Trophoblast cell (in vitro differentiated cells and primary cell): ENCODE results near the gene CEMIP.

Source experiments
- DNase-seq, 2 donors: peaks; one replicate each; pipeline ENCODE4 v3.0.0-alpha.2; 2016
- H2AFZ ChIP-seq: 2 replicates; pipeline ENCODE4 v1.6.1; 2013; ENCODE audit warnings: low read length, moderate library complexity, mild to moderate bottlenecking; ENCODE audit not compliant: insufficient read depth, poor library complexity
- H2AK5ac ChIP-seq: 2 replicates; pipeline ENCODE4 v1.6.1; 2013; ENCODE audit warnings: mild to moderate bottlenecking, low read length
- H2BK120ac ChIP-seq: 2 replicates; pipeline ENCODE4 v1.6.1; 2013; ENCODE audit warnings: low read length, mild to moderate bottlenecking, moderate library complexity; ENCODE audit not compliant: insufficient read depth, poor library complexity
- H2BK12ac ChIP-seq: 2 replicates; pipeline ENCODE4 v1.6.1; 2013; ENCODE audit warnings: mild to moderate bottlenecking, low read length, moderate library complexity
- H2BK5ac ChIP-seq: 2 replicates; pipeline ENCODE4 v1.6.1; 2013; ENCODE audit warnings: low read length, low read depth, moderate library complexity, mild to moderate bottlenecking; ENCODE audit not compliant: poor library complexity
- H3K14ac ChIP-seq: 2 replicates; pipeline ENCODE4 v1.6.1; 2013; ENCODE audit warnings: mild to moderate bottlenecking, low read length
- H3K18ac ChIP-seq: 2 replicates; pipeline ENCODE4 v1.6.1; 2013; ENCODE audit warnings: mild to moderate bottlenecking, low read length
- H3K23ac ChIP-seq: 2 replicates; pipeline ENCODE4 v1.6.1; 2013; ENCODE audit warnings: low read length
- H3K27ac ChIP-seq: 2 replicates; pipeline ENCODE4 v1.5.1; 2013; ENCODE audit warnings: low read depth, mild to moderate bottlenecking, inconsistent platforms, low read length, moderate library complexity
- H3K27me3 ChIP-seq: 2 replicates; pipeline ENCODE4 v1.6.1; 2013; ENCODE audit warnings: inconsistent platforms, mild to moderate bottlenecking, low read length, moderate library complexity; ENCODE audit not compliant: insufficient read depth
- H3K36me3 ChIP-seq, 2 experiments: 1 replicate in 1 of 2; 2 replicates in 1 of 2; pipeline ENCODE4 v1.6.1; 2013; ENCODE audit warnings: low read length in 2 of 2, mild to moderate bottlenecking in 2 of 2, moderate library complexity in 1 of 2; ENCODE audit not compliant: insufficient read depth in 2 of 2, control insufficient read depth in 1 of 2
- H3K4ac ChIP-seq: 2 replicates; pipeline ENCODE4 v1.6.1; 2013; ENCODE audit warnings: low read depth, mild to moderate bottlenecking, low read length, moderate library complexity
- H3K4me1 ChIP-seq, 2 experiments: 1 replicate in 1 of 2; 2 replicates in 1 of 2; pipeline ENCODE4 v1.6.1; 2013; ENCODE audit warnings: low read length in 2 of 2, mild to moderate bottlenecking in 2 of 2, moderate library complexity in 1 of 2; ENCODE audit not compliant: insufficient read depth in 2 of 2, control insufficient read depth in 1 of 2
- H3K4me2 ChIP-seq: 2 replicates; pipeline ENCODE4 v1.6.1; 2013; ENCODE audit warnings: inconsistent platforms, mild to moderate bottlenecking, low read length, moderate library complexity
- H3K4me3 ChIP-seq: 2 replicates; pipeline ENCODE4 v1.5.1; 2013; ENCODE audit warnings: mild to moderate bottlenecking, low read depth, low read length, inconsistent platforms
- H3K79me1 ChIP-seq: one replicate; pipeline ENCODE4 v1.6.1; 2013; ENCODE audit warnings: low read length
- H3K79me2 ChIP-seq: 2 replicates; pipeline ENCODE4 v1.6.1; 2013; ENCODE audit warnings: low read length, mild to moderate bottlenecking; ENCODE audit not compliant: control insufficient read depth, insufficient read depth, poor library complexity
- H3K9ac ChIP-seq: 2 replicates; pipeline ENCODE4 v1.6.1; 2013; ENCODE audit warnings: mild to moderate bottlenecking, low read length
- H3K9me3 ChIP-seq: 2 replicates; pipeline ENCODE4 v1.6.1; 2013; ENCODE audit warnings: low read depth, mild to moderate bottlenecking, control low read depth, inconsistent platforms, low read length; ENCODE audit not compliant: insufficient read depth
- H4K12ac ChIP-seq: 2 replicates; pipeline ENCODE4 v1.6.1; 2013; ENCODE audit warnings: low read depth, mild to moderate bottlenecking, low read length, moderate library complexity
- H4K8ac ChIP-seq: 2 replicates; pipeline ENCODE4 v1.6.1; 2013; ENCODE audit warnings: low read depth, mild to moderate bottlenecking, low read length, moderate library complexity
- H4K91ac ChIP-seq: one replicate; pipeline ENCODE4 v1.6.1; 2013; ENCODE audit warnings: low read depth, mild to moderate bottlenecking, low read length, moderate library complexity
- WGBS: extraction: QIAGEN DNeasy Blood & Tissue Kit; methylation state at CpG from one replicate; pipeline ENCODE4 v1.1.7; 2013; ENCODE audit warnings: missing lambda C conversion rate; ENCODE audit not compliant: insufficient read length, insufficient coverage; ENCODE audit errors: extremely low coverage; 5-methylcytosine and 5-hydroxymethylcytosine counted together

Gene CEMIP

GRCh38 chr15:80945605-80946004 is 166.4 kb downstream of the CEMIP start:
- no CpG with 5 or more reads among the region's 5 CpGs for WGBS

GRCh38 chr15:80946576-80946975 is 167.4 kb downstream of the CEMIP start:
- Histone ChIP-seq H4K8ac (no peak overlapping the region), H2BK5ac (no peak overlapping the region), H3K4me1 (peaks cover 6 to 11% of the 10 kb centered on the region in 2 experiments), H3K36me3 (peaks cover 38 to 57% of the 10 kb centered on the region in 2 experiments), H3K79me2 (no peaks in the 10 kb centered on the region), H3K27me3 (no peaks in the 10 kb centered on the region), H2BK12ac (no peak overlapping the region), H3K4ac (no peak overlapping the region), H4K91ac (no peak overlapping the region), H3K4me3 (no peak overlapping the region), H3K14ac (no peak overlapping the region), H3K23ac (no peak overlapping the region), H3K18ac (no peak overlapping the region), H3K9ac (no peak overlapping the region), H2AK5ac (no peak overlapping the region), H3K27ac (no peak overlapping the region), H2AFZ (no peak overlapping the region), H3K9me3 (no peaks in the 10 kb centered on the region), H2BK120ac (no peak overlapping the region), H3K79me1 (no peaks in the 10 kb centered on the region), H3K4me2 (no peak overlapping the region), H4K12ac (no peak overlapping the region)
- DNase-seq = no peak
- WGBS = no CpG with 5 or more reads among the region's 8 CpGs

More at GRCh38 chr15:80945605-80946004, 166.4 kb downstream of the CEMIP start:
- peaks cover 6 to 11% of the 10 kb centered on the region in 2 experiments for H3K4me1 ChIP-seq
- no peak overlapping the region for H3K9ac ChIP-seq
- no peak overlapping the region for H3K18ac ChIP-seq
- H3K14ac ChIP-seq = no peak overlapping the region
- no peaks in the 10 kb centered on the region for H3K79me2 ChIP-seq
- H3K4ac ChIP-seq = no peak overlapping the region
- H3K79me1 ChIP-seq = no peaks in the 10 kb centered on the region
- no peaks in the 10 kb centered on the region for H3K27me3 ChIP-seq
- no peak overlapping the region for H4K91ac ChIP-seq
- H2AFZ ChIP-seq = no peak overlapping the region
- H2BK12ac ChIP-seq = no peak overlapping the region
- no peak overlapping the region for H3K4me3 ChIP-seq
- no peaks in the 10 kb centered on the region for H3K9me3 ChIP-seq
- no peak overlapping the region for H2BK5ac ChIP-seq
- no peak overlapping the region for H2BK120ac ChIP-seq
- H3K27ac ChIP-seq = no peak overlapping the region
- no peak overlapping the region for H4K8ac ChIP-seq
- no peak overlapping the region for H2AK5ac ChIP-seq
- DNase-seq = no peak
- no peak overlapping the region for H3K4me2 ChIP-seq
- no peak overlapping the region for H4K12ac ChIP-seq
- H3K36me3 ChIP-seq = peaks cover 38 to 62% of the 10 kb centered on the region in 2 experiments
- H3K23ac ChIP-seq = no peak overlapping the region

GRCh38 chr15:80948651-80949292 is 169.6 kb downstream of the CEMIP start:
- Histone ChIP-seq H3K4me2 (no peak overlapping the region), H3K79me2 (no peaks in the 10 kb centered on the region), H4K8ac (no peak overlapping the region), H2AK5ac (no peak overlapping the region), H4K12ac (no peak overlapping the region), H3K9ac (no peak overlapping the region), H3K4me3 (no peak overlapping the region), H3K23ac (no peak overlapping the region), H4K91ac (no peak overlapping the region), H3K9me3 (no peaks in the 10 kb centered on the region), H3K36me3 (peaks cover 34 to 55% of the 10 kb centered on the region in 2 experiments), H3K79me1 (peaks cover 1% of the 10 kb centered on the region), H2AFZ (no peak overlapping the region), H2BK5ac (no peak overlapping the region), H2BK120ac (no peak overlapping the region), H3K14ac (no peak overlapping the region), H3K4me1 (peaks cover 14 to 16% of the 10 kb centered on the region in 2 experiments), H2BK12ac (no peak overlapping the region), H3K4ac (no peak overlapping the region), H3K18ac (no peak overlapping the region), H3K27ac (no peak overlapping the region), H3K27me3 (no peaks in the 10 kb centered on the region)
- DNase-seq = no peak
- no CpG with 5 or more reads among the region's 13 CpGs for WGBS

- no peak overlapping the region for H3K14ac ChIP-seq
- no peak overlapping the region for H3K18ac ChIP-seq
- no peak overlapping the region for H3K23ac ChIP-seq
- peaks cover 4% of the 10 kb centered on the region for H3K79me1 ChIP-seq
- no peak overlapping the region for H4K91ac ChIP-seq
- no peaks in the 10 kb centered on the region for H3K27me3 ChIP-seq
- H3K9me3 ChIP-seq = no peaks in the 10 kb centered on the region
- no peak overlapping the region for H2AFZ ChIP-seq
- H3K36me3 ChIP-seq = peaks cover 33 to 51% of the 10 kb centered on the region in 2 experiments
- H3K4me2 ChIP-seq = no peak overlapping the region
- H2BK5ac ChIP-seq = no peak overlapping the region
- no peak for DNase-seq
- H3K4me1 ChIP-seq = peaks cover 21 to 24% of the 10 kb centered on the region in 2 experiments
- H2BK120ac ChIP-seq = no peak overlapping the region
- H3K4me3 ChIP-seq = no peak overlapping the region
- no peak overlapping the region for H3K4ac ChIP-seq
- no peak overlapping the region for H3K27ac ChIP-seq
- no peaks in the 10 kb centered on the region for H3K79me2 ChIP-seq
- no CpG with 5 or more reads among the region's 4 CpGs for WGBS
- H2AK5ac ChIP-seq = no peak overlapping the region
- H4K8ac ChIP-seq = no peak overlapping the region
- no peak overlapping the region for H2BK12ac ChIP-seq
- no peak overlapping the region for H4K12ac ChIP-seq
- H3K9ac ChIP-seq = no peak overlapping the region
These were observed 170.6 kb downstream of the CEMIP start for GRCh38 chr15:80949756-80950155.
